Esophagus muscularis mucosa (tissue), 4 donors: ENCODE results near the gene DCHS1. TPM values are rescaled to one million over a fixed set of nuclear protein-coding genes. Genes with fewer than 3 reads are reported as not detected.

Source experiments
- total RNA-seq, 4 donors: library from RNA; depleted of rRNA; stranded (reverse); fragments of >200 nt; gene quantifications; one replicate each; pipeline versions ENCODE4 v1.1.0 to v1.2.1, GENCODE V29; 2016

Gene DCHS1
- total RNA-seq, 4 donors from 2014 or later: 27.0 to 60.9 (median 34.0) TPM

Other genes with a start within 250 kb of the DCHS1 start
- gene APBB1, start 236.7 kb downstream of the DCHS1 start, total RNA-seq: 100 to 1,000 TPM in 2 of 4 donors, 10 to 100 TPM in 2; 63.1 to 166 (median 109) TPM
- gene HPX, start 214.8 kb downstream of the DCHS1 start, total RNA-seq: 1 to 10 TPM in 1 of 4 donors, under 1 TPM in 3; 0.50 to 1.2 (median 0.69) TPM
- 10 to 100 TPM; 26.6 to 47.6 (median 35.3) TPM for gene TRIM3, start 181.9 kb downstream of the DCHS1 start, total RNA-seq
- 10 to 100 TPM; 43.9 to 51.2 (median 48.6) TPM for gene ARFIP2, start 174.5 kb downstream of the DCHS1 start, total RNA-seq
- gene TIMM10B, start 174.3 kb downstream of the DCHS1 start, total RNA-seq: 10 to 100 TPM; 41.1 to 45.1 (median 42.7) TPM
- 10 to 100 TPM in 1 of 4 donors, 1 to 10 TPM in 3; 6.1 to 14.5 (median 7.0) TPM for gene DNHD1, start 158.5 kb downstream of the DCHS1 start, total RNA-seq
- 10 to 100 TPM; 12.4 to 34.0 (median 27.0) TPM for gene RRP8, start 52.2 kb downstream of the DCHS1 start, total RNA-seq
- 100 to 1,000 TPM; 481 to 652 (median 606) TPM for gene ILK, start 52.0 kb downstream of the DCHS1 start, total RNA-seq
- gene TAF10, start 43.6 kb downstream of the DCHS1 start, total RNA-seq: 10 to 100 TPM; 24.2 to 51.1 (median 43.4) TPM
- gene TPP1, start 36.4 kb downstream of the DCHS1 start, total RNA-seq: 10 to 100 TPM; 44.4 to 71.5 (median 54.9) TPM
- 10 to 100 TPM; 13.3 to 22.9 (median 19.4) TPM for gene MRPL17, start 27.5 kb upstream of the DCHS1 start, total RNA-seq
- gene OR2AG2, start 116.2 kb upstream of the DCHS1 start, total RNA-seq: not detected
- not detected for gene OR2AG1, start 127.2 kb upstream of the DCHS1 start, total RNA-seq
- under 1 TPM in 1 of 4 donors, not detected in 3; 0.06 TPM for gene OR6A2, start 143.9 kb upstream of the DCHS1 start, total RNA-seq
- not detected for gene OR10A5, start 189.9 kb upstream of the DCHS1 start, total RNA-seq
- gene OR10A2, start 207.2 kb upstream of the DCHS1 start, total RNA-seq: not detected
- gene OR10A4, start 220.8 kb upstream of the DCHS1 start, total RNA-seq: not detected
- gene OR2D2, start 236.7 kb upstream of the DCHS1 start, total RNA-seq: not detected